WTC11 (cell line): ENCODE results near the gene IL17RD.

Experiments
- NFYB ChIP-seq: sonication (generic); formaldehyde crosslinking; conservative IDR thresholded peaks from 2 replicates; pipeline ENCODE4 v1.8.0; 2022; ENCODE audit warnings: low read depth, missing genetic modification reagents
- TF ChIP-seq, protein P1 (sequence below): fragments of 200-600 bp; IDR thresholded peaks from 2 replicates; pipeline ENCODE4 v1.8.0; 2022; ENCODE audit warnings: antibody characterized with exemption

DNA sequence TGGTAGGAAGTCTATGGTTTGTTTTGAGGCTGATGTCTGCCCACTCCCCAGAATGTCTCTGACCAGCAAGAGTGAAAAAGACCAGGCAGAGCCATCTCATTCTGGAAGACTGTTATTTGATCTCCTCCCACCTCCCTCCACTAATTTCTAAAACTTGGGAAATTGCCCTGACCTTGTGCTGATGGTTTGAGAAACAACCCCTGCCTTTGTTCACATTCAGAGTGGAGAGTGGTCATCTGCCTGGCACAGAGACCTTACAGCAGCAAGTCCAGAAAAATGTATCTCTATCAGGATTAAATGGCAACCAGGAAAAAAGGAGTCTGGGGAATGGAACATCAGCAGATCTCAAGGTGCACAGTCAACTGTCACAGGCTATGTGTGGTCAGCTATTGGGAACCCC is 79.0 kb downstream of the IL17RD start:
- no peak for TF ChIP-seq NFYB (CRISPR knock-in tag)
- TF ChIP-seq, protein P1, sequence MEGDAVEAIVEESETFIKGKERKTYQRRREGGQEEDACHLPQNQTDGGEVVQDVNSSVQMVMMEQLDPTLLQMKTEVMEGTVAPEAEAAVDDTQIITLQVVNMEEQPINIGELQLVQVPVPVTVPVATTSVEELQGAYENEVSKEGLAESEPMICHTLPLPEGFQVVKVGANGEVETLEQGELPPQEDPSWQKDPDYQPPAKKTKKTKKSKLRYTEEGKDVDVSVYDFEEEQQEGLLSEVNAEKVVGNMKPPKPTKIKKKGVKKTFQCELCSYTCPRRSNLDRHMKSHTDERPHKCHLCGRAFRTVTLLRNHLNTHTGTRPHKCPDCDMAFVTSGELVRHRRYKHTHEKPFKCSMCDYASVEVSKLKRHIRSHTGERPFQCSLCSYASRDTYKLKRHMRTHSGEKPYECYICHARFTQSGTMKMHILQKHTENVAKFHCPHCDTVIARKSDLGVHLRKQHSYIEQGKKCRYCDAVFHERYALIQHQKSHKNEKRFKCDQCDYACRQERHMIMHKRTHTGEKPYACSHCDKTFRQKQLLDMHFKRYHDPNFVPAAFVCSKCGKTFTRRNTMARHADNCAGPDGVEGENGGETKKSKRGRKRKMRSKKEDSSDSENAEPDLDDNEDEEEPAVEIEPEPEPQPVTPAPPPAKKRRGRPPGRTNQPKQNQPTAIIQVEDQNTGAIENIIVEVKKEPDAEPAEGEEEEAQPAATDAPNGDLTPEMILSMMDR = no peak
